GM19043 (cell line): Measurements from ENCODE around the gene CD274.
A peak's percentile ranks its signal among the peaks of the same experiment; 100 is the strongest.
"Not testable (repeated sequence)": the region's sequence is repeated elsewhere in the genome, so short reads cannot be mapped to it uniquely, and the experiment has no call there.

Source experiments
- ATAC-seq: cut with Tn5 transposase; IDR thresholded peaks from one replicate; pipeline ENCODE4 v1.9.1; 2021; ENCODE audit warnings: low read depth; ENCODE audit not compliant: unreplicated experiment

The CD274 gene

DNA sequence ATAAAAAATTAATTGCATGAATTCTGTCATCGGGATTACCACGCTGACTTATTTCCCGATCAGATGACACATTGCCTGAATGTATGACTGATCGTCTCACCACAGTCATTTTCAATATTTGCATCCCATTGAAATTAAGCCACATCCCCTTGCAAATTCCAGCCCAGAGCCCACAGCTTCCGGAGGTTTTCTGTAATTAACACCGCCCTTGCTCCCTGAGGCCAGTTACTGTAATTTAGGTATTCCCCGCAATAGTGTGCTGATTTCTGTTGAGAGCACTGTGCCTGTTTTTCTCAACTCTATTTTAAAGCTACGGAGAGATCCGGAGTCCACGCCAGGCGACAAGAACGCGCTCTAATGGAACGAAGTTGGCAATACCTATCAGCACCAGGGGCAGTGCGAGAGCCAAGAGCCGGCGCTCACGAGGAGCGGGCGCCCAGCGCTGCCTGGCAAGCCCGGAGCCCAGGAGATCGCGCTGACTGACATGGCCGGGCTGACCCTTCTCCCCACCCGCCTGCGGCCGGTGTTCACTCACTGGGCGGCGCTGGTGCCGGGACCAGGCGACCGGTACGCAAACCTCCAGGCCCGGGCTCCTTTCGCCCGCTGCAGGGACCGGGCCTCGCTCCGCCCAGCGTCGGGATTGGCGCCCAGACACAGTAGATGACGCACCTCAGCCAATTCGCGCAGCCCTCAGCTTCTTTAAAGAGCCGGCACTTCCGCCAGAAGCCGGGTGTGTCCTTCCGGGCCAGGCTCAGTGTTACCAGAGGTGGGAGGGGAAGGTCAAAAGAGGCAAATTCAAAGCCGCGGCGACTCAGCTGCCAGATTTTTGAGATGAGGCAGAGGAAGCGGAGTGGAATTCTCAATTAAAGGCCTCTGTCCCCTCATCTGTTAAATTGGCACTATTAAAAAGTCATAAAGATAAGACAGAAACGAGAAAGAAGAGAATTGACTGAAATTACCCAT lies 12.8 kb upstream of the CD274 start, which contains the start of gene PLGRKT:
TSS of gene PLGRKT (minus strand) at position 672 of the 963 bp plus-strand sequence. CDS start 5,948 bp downstream, outside the sequence.
- peak; percentile 75 for ATAC-seq

DNA sequence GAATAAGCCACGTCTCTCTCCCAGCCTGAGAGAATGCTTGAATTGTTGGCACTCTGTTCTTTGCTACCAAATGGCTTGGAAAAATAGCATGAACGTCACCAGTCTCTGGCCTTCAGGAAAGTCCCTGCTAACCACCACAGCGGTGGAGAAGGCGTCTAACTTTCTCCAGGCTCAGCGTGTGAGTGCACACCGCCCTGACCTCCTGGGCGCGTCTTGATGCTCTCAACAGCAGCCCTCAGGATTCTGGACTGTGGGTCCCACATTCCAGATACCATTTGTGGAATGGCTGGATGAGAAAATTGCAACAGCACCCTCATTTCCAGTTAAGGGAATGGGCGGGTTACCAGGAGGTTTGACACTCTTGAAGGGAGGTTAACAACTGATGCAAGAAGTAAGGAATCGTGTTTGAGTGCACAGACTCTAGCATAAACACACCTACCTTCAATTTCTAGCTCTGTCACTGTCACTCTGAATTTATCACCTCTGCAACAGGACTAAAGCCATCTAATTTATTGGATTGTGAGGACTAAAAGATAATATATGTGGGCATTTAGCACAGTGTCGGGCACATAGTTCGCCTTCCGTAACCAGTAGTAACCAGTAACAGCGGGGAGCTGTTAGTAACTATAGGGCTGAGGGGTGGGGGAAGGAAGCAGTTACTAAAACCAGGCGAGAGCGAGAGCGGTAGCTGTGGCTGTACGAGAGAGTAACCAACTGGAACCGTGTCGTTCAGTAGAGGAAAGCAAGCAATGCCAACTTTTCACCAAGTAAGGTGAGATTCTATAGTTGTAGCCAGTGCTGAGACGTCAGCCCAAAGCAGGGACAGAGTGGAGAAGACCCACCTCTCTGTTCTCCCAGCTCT lies 11.8 kb upstream of the CD274 start:
- ATAC-seq = peak; percentile 67

DNA sequence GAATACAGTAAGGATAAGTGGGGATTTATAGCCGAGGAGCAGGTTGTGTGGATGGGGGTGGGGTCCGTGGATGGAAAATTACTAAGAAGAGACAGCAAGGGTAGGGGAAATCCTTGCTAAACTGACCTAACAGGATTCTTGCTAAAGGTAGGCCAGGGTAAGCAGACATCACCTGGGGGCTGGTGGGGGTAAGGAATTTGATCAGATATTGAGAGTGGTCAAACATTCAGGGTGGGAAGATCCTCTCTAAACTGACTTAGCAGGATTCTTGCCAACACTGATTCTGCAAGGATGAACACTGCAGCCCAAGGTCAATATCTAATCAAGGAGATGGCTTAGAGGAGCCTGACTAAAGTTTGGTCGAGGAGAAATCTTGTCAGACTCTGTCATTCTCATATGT lies 9.9 kb upstream of the CD274 start:
- ATAC-seq = no peak

GRCh38 chr9:5441043-5441442 lies 9.3 kb upstream of the CD274 start:
- no peak for ATAC-seq

- ATAC-seq = no peak
These were observed 7.8 kb upstream of the CD274 start for GRCh38 chr9:5442400-5443011.

DNA sequence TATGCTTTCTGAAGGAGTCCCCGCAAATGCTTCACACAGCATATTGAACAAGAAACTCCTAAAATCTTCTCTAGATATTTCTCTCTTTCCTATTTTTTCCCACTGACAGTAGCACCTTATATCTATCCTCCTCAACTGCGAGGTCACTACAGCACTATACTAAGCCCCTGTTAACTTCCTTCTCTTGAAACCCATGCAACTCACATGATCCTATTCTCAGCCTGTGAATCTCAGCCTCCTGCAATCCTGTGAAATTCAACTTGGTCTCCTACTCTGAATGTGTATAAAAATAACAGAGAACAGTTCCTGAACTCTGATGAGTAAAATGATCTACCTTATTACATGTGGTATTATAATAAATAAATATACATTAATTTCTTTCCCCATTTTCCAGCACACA lies 6.5 kb upstream of the CD274 start:
- no peak for ATAC-seq

DNA sequence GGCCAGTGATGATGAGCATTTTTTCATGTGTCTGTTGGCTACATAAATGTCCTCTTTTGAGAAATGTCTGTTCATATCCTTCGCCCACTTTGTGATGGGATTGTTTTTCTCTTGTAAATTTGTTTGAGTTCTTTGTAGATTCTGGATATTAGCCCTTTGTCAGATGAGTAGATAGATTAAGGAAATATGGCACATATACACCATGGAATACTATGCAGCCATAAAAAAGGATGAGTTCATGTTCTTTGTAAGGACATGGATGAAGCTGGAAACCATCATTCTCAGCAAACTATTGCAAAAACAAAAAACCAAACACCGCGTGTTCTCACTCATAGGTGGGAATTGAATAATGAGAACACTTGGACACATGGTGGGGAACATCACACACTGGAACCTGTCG lies 5.2 kb upstream of the CD274 start:
- ATAC-seq = not testable (repeated sequence)

GRCh38 chr9:5445886-5446285 lies 4.5 kb upstream of the CD274 start:
- ATAC-seq = no peak

DNA sequence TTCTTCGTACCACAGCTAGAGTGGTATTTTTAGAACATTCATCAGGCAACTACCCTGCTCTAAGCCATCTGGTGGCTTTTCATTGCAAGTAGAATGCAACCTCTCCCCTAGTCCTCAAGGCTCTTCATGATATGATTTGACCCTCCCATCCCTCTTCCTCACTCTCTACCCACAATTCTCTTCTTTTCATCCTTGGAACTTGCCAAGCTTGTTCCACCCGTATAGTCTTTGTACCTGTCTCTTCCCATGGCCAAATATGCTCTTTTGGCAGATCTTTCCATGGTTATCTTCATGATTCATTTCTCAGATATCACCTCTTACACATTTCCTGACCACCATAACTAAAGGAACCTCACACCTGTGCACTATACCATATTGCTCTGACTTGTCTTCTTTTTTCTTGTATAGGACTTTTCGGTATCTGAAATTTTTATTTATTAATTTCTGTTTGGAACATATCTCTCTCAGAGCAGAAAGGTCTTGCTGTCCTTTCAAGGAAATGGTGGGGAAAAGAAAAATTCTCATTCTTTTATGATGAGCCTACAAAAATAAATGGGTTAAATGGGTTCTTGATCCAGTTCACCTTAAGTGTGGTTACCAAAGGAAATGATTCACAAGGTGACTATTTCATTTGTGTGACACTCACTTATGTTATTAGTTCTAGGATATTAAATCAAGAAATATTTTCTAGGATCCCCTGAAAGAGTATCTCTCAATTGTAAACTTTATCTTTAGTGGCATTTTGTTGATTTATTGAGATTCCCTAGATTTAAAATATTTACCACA lies 3.7 kb upstream of the CD274 start:
- ATAC-seq = no peak

GRCh38 chr9:5447337-5447736 lies 3.0 kb upstream of the CD274 start:
- no peak for ATAC-seq

DNA sequence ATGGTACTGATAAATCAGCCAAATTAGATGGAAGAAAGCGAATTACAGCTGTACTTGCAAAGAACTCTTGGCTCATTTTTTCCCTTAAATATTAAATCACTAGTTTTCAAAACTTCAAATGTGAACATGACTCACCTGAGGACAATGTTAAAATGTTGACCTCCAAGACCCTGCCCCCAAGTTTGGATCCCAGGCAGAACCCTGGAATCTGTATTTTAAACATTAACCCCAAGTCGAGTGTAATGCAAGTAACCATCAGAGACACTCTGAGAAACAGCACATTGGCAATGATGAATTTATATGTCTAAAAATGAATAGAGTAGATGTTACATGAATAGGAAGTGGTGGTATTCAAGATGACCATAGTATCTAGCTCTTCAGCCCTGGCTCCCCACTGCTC lies 2.3 kb upstream of the CD274 start:
- no peak for ATAC-seq

DNA sequence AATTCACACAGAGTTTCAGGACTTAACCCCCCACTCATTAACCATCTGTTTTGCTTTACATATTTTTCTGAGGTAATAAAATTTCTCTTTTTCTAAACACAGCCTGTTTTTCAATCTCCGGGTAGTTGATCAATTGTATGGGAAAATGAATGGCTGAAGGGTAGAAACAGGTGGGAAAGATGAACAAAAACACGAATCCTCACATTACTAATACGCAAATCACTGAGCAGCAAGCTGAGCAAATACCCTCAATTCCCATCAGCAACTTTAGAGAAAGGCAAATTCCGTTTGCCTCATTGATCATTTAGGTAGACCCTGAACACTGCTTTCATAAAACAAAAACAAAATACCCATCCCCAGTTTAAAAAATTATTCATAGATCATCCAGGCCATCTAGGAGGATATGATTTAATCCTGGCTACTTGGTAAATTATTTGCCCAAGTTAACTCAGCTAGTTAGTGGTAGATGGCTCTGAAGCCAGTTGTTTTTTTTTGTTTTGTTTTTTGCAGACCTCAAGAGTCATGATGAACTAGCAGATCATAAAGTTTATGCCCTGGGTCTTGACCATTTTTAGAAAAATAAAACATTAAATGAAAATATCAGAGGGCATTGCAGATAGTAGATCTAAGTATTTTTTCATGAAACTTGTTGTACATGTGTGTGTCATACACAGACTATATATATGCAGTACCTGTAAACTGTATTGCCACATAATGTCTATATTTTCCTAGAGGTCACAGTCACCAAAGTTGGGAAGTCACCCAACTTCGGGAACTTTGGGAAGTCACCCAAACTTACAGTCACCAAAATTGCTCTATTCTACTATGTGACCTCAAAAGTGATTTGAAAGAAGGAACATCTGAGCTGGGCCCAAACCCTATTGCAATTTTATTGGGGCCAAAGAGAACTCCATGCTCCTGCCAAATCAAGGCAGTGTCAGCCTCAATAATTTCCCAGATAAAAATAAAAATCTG lies 1.6 kb upstream of the CD274 start:
- ATAC-seq = no peak

DNA sequence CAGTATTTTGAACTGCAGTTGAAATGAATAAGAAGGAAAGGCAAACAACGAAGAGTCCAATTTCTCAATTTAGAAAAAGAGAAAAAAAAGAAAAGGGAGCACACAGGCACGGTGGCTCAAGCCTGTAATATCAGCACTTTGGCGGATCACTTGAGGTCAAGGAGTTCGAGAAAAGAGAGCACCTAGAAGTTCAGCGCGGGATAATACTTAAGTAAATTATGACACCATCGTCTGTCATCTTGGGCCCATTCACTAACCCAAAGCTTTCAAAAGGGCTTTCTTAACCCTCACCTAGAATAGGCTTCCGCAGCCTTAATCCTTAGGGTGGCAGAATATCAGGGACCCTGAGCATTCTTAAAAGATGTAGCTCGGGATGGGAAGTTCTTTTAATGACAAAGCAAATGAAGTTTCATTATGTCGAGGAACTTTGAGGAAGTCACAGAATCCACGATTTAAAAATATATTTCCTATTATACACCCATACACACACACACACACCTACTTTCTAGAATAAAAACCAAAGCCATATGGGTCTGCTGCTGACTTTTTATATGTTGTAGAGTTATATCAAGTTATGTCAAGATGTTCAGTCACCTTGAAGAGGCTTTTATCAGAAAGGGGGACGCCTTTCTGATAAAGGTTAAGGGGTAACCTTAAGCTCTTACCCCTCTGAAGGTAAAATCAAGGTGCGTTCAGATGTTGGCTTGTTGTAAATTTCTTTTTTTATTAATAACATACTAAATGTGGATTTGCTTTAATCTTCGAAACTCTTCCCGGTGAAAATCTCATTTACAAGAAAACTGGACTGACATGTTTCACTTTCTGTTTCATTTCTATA lies 602 bp upstream of the CD274 start:
- ATAC-seq = no peak

- no peak for ATAC-seq
These were observed 1.9 kb downstream of the CD274 start for GRCh38 chr9:5452286-5452609.

DNA sequence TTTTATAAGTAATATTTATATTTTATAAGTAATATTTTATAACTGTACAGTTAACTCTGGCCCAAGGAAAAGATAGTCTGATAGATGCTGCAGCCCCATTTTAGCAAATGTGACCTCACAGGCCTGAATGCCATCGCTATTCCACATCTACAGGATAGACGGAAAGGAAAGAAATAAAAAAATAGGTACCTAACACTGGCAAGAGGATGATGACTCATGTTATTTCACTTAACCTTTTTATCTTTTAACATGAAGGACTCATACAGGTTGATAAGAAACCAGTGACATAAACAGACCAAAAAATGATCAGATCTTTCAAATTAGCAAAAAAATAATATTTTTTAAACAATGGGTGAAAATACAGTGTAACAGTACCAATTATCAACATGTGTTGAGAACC lies 2.7 kb downstream of the CD274 start:
- ATAC-seq = no peak

DNA sequence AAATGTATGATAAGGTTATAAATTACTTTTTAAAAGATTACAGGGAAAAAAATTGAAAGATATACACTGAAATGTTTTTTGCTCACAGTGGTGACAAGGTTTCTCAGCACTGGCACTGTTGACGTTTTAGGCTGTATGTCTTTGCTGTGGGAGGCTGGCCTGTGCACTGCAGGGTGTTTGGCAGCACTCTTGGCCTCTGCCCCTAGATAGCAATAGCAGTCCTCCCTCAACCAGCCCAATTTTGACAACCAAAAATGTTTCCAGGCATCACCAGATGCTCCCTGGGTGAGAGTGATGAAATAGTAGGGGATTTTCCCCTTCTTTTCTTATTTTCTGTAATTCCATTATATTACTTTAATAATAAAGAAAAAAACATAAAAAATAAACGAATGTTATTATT lies 3.3 kb downstream of the CD274 start:
- no peak for ATAC-seq

DNA sequence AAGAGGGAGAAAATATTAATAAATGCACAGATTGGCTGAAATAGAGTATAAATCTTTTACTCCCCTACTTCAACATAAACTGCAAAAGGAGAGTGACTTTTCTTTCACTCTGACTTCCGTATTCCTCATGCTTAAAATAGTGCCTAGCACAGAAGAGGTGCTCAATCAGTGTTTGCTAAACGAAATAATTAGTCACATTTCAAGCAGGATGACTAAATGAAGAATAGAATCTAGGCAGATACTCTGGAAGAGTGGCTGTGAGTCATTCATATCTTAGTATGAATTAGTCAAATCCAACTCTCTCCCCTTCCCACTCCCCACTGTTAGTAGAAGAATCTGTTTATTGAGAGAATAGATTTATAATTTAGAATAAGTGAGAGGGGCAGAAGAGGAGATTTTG lies 4.8 kb downstream of the CD274 start:
- no peak for ATAC-seq

- peak; percentile 52 for ATAC-seq
These were observed 9.0 kb downstream of the CD274 start for GRCh38 chr9:5459289-5459829.
